Tibial artery (tissue), 4 donors: Measurements from ENCODE around the gene NEUROG1.
A peak's percentile ranks its signal among the peaks of the same experiment; 100 is the strongest.

Source experiments
- DNase-seq, 2 donors: peaks; one replicate each; pipeline ENCODE4 v3.0.0-alpha.2; 2019
- H3K27ac ChIP-seq, 2 donors: fragments of 200-600 bp; sonication (generic) in 1 of 2; 1 replicate in 1 of 2; 2 replicates in 1 of 2; pipeline ENCODE4 v1.5.1; 2018 to 2019; ENCODE audit warnings: mild to moderate bottlenecking in 1 of 2
- H3K27me3 ChIP-seq, 2 donors: fragments of 200-600 bp; sonication (generic) in 1 of 2; one replicate each; pipeline versions ENCODE4 v1.5.1 to v1.6.0; 2016 to 2019
- H3K36me3 ChIP-seq, 3 donors: fragments of 200-600 bp; sonication (generic) in 2 of 3; one replicate each; pipeline ENCODE4 v1.5.1; 2016 to 2019; ENCODE audit warnings: mild to moderate bottlenecking in 2 of 3
- H3K4me1 ChIP-seq, 4 donors: fragments of 200-600 bp; sonication (generic) in 2 of 4; 1 replicate in 3 of 4; 2 replicates in 1 of 4; pipeline ENCODE4 v1.5.1; 2016 to 2019
- H3K4me3 ChIP-seq, 2 donors: fragments of 200-600 bp; sonication (generic) in 1 of 2; 1 replicate in 1 of 2; 2 replicates in 1 of 2; pipeline ENCODE4 v1.5.1; 2018 to 2019; ENCODE audit warnings: mild to moderate bottlenecking in 2 of 2
- H3K9me3 ChIP-seq, 3 donors: fragments of 200-600 bp; sonication (generic) in 1 of 3; one replicate each; pipeline ENCODE4 v1.5.1; 2016 to 2019
- CTCF ChIP-seq, 2 experiments: fragments of 200-600 bp in 1 of 2; fragments of 450-650 bp in 1 of 2; IDR thresholded peaks; one replicate each; pipeline ENCODE4 v1.5.1; 2017 to 2019; ENCODE audit warnings: antibody characterized with exemption in 2 of 2, mild to moderate bottlenecking in 1 of 2, moderate library complexity in 1 of 2
- intact Hi-C: fragments of 100-400 bp; cut with DNase I; formaldehyde crosslinking; loops from one replicate; pipeline ENCODE4 v1.15.0; 2023; ENCODE audit warnings: low total_unique reads

Gene NEUROG1

GRCh38 chr5:135561266-135561665 lies 25.5 kb upstream of the NEUROG1 start:
- no peak for TF ChIP-seq CTCF (IDR thresholded peaks at IDR 0.05)
- Histone ChIP-seq H3K4me3 (no peak overlapping the region), H3K27me3 (peaks cover 0 to 29% of the 10 kb centered on the region in 2 donors), H3K9me3 (no peaks in the 10 kb centered on the region), H3K36me3 (no peaks in the 10 kb centered on the region), H3K4me1 (peaks cover 0 to 4% (median 0%) of the 10 kb centered on the region in 4 donors), H3K27ac (no peak overlapping the region)
- intact Hi-C loops = no loop called here
- no peak for DNase-seq

GRCh38 chr5:135560858-135561257 lies 25.1 kb upstream of the NEUROG1 start:
- Histone ChIP-seq H3K9me3 (no peaks in the 10 kb centered on the region), H3K27ac (no peak overlapping the region), H3K27me3 (peaks cover 0 to 31% of the 10 kb centered on the region in 2 donors), H3K4me1 (peaks cover 0 to 4% (median 0%) of the 10 kb centered on the region in 4 donors), H3K36me3 (no peaks in the 10 kb centered on the region), H3K4me3 (no peak overlapping the region)
- peak; percentile 75 to 78 for DNase-seq
- intact Hi-C loops = no loop called here
- TF ChIP-seq CTCF (IDR thresholded peaks at IDR 0.05) = peak; percentile 59 to 66

- Histone ChIP-seq H3K36me3 (no peaks in the 10 kb centered on the region), H3K27me3 (peaks cover 0 to 38% of the 10 kb centered on the region in 2 donors), H3K27ac (no peak overlapping the region), H3K4me3 (no peak overlapping the region), H3K9me3 (no peaks in the 10 kb centered on the region), H3K4me1 (peaks cover 0 to 4% (median 0%) of the 10 kb centered on the region in 4 donors)
- intact Hi-C loops = no loop called here
- DNase-seq = no peak
- no peak for TF ChIP-seq CTCF (IDR thresholded peaks at IDR 0.05)
Measured at GRCh38 chr5:135559354-135559753, 23.6 kb upstream of the NEUROG1 start.

- intact Hi-C loops = no loop called here
- Histone ChIP-seq H3K27ac (no peak overlapping the region), H3K4me3 (no peak overlapping the region), H3K9me3 (no peaks in the 10 kb centered on the region), H3K4me1 (peaks cover 0 to 4% (median 0%) of the 10 kb centered on the region in 4 donors), H3K27me3 (peaks cover 0 to 48% of the 10 kb centered on the region in 2 donors), H3K36me3 (no peaks in the 10 kb centered on the region)
- no peak for DNase-seq
- no peak for TF ChIP-seq CTCF (IDR thresholded peaks at IDR 0.05)
Measured at GRCh38 chr5:135557076-135557838, 21.5 kb upstream of the NEUROG1 start.

- DNase-seq = no peak
- Histone ChIP-seq H3K4me3 (no peak overlapping the region), H3K36me3 (no peaks in the 10 kb centered on the region), H3K27me3 (peaks cover 0 to 51% of the 10 kb centered on the region in 2 donors), H3K27ac (no peak overlapping the region), H3K4me1 (peaks cover 0 to 4% (median 0%) of the 10 kb centered on the region in 4 donors), H3K9me3 (no peaks in the 10 kb centered on the region)
- intact Hi-C loops = no loop called here
- TF ChIP-seq CTCF (IDR thresholded peaks at IDR 0.05) = no peak
Measured at GRCh38 chr5:135556620-135557019, 20.9 kb upstream of the NEUROG1 start.
